GM23338 (cell line): ENCODE data around the gene NR1I2. TPM values are rescaled to one million over a fixed set of nuclear protein-coding genes. Genes with fewer than 3 reads are reported as not detected.

ENCODE experiments used
- ATAC-seq: fragments of 200-7000 bp; cut with Tn5 transposase; 3 replicates; pipeline ENCODE4 v1.9.1; 2020
- DNase-seq: peaks from one replicate; pipeline ENCODE4 v3.0.0-alpha.2; 2015; ENCODE audit warnings: low spot score
- H2AFZ ChIP-seq: fragments of 200-600 bp; sonication (generic); 2 replicates; pipeline ENCODE4 v1.8.0; 2016; ENCODE audit warnings: antibody characterized with exemption, mild to moderate bottlenecking, moderate library complexity
- H3F3A ChIP-seq: fragments of 200-600 bp; sonication (generic); replicated peaks from 2 replicates; pipeline ENCODE4 v1.8.0; 2017; ENCODE audit warnings: antibody characterized with exemption, mixed run types, low read depth
- H3K27ac ChIP-seq: fragments of 200-600 bp; sonication (generic); 2 replicates; pipeline ENCODE4 v1.6.1; 2016; ENCODE audit warnings: low read depth
- H3K27me3 ChIP-seq: fragments of 200-600 bp; sonication (generic); 2 replicates; pipeline ENCODE4 v1.8.0; 2016; ENCODE audit warnings: mild to moderate bottlenecking, mixed run types, moderate library complexity; ENCODE audit not compliant: insufficient read depth
- H3K36me3 ChIP-seq: fragments of 200-600 bp; sonication (generic); 2 replicates; pipeline ENCODE4 v1.8.0; 2016; ENCODE audit warnings: mild to moderate bottlenecking; ENCODE audit not compliant: insufficient read depth
- H3K4me1 ChIP-seq: fragments of 200-600 bp; sonication (generic); 2 replicates; pipeline ENCODE4 v1.8.0; 2016; ENCODE audit warnings: mild to moderate bottlenecking, moderate library complexity; ENCODE audit not compliant: insufficient read depth
- H3K4me2 ChIP-seq: fragments of 200-600 bp; sonication (generic); 2 replicates; pipeline ENCODE4 v1.7.1; 2017; ENCODE audit warnings: mixed run types
- H3K4me3 ChIP-seq: fragments of 200-600 bp; sonication (generic); 2 replicates; pipeline ENCODE4 v1.6.1; 2016; ENCODE audit warnings: mixed run types
- H3K79me2 ChIP-seq: fragments of 200-600 bp; sonication (generic); replicated peaks from 2 replicates; pipeline ENCODE4 v1.8.0; 2017; ENCODE audit warnings: mild to moderate bottlenecking; ENCODE audit not compliant: insufficient read depth
- H3K9me2 ChIP-seq: fragments of 200-600 bp; sonication (generic); 2 replicates; pipeline ENCODE4 v1.8.0; 2017; ENCODE audit not compliant: insufficient read depth
- H4K20me1 ChIP-seq: fragments of 200-600 bp; sonication (generic); replicated peaks from 2 replicates; pipeline ENCODE4 v1.8.0; 2017; ENCODE audit warnings: mild to moderate bottlenecking; ENCODE audit not compliant: insufficient read depth
- H3K27ac Mint-ChIP-seq: 2 replicates; pipeline ENCODE4 v1.8.0; 2020; ENCODE audit warnings: inconsistent platforms, mild to moderate bottlenecking, moderate library complexity, mixed read lengths
- H3K27me3 Mint-ChIP-seq: 3 replicates; pipeline ENCODE4 v1.8.0; 2022; ENCODE audit warnings: low read depth, mild to moderate bottlenecking, moderate library complexity, mixed read lengths, inconsistent platforms; ENCODE audit not compliant: insufficient read depth, poor library complexity
- H3K36me3 Mint-ChIP-seq: 3 replicates; pipeline ENCODE4 v1.8.0; 2021; ENCODE audit warnings: low read depth, mild to moderate bottlenecking, inconsistent platforms, moderate library complexity, mixed read lengths
- H3K4me1 Mint-ChIP-seq: 3 replicates; pipeline ENCODE4 v1.8.0; 2020; ENCODE audit warnings: mild to moderate bottlenecking, inconsistent platforms, mixed read lengths
- H3K4me3 Mint-ChIP-seq: 3 replicates; pipeline ENCODE4 v1.8.0; 2021; ENCODE audit warnings: moderate library complexity, mild to moderate bottlenecking, inconsistent platforms, mixed read lengths
- H3K9me3 Mint-ChIP-seq: 3 replicates; pipeline ENCODE4 v1.8.0; 2020; ENCODE audit warnings: moderate library complexity, mild to moderate bottlenecking, inconsistent platforms, mixed read lengths
- CREB1 ChIP-seq: fragments of 250-450 bp; sonication (Bioruptor Pico); IDR thresholded peaks from 2 replicates; pipeline ENCODE4 v1.5.0; 2020; ENCODE audit warnings: low read depth, mild to moderate bottlenecking, moderate library complexity
- EZH2 ChIP-seq: fragments of 200-600 bp; sonication (generic); IDR thresholded peaks from one replicate; pipeline ENCODE4 v1.8.0; 2017; ENCODE audit warnings: antibody characterized with exemption, mild to moderate bottlenecking, low read depth; ENCODE audit not compliant: unreplicated experiment
- EZH2phosphoT487 ChIP-seq: fragments of 200-600 bp; sonication (generic); IDR thresholded peaks from one replicate; pipeline ENCODE4 v1.8.1; 2018; ENCODE audit warnings: antibody characterized with exemption; ENCODE audit not compliant: unreplicated experiment
- JUNB ChIP-seq: IDR thresholded peaks from one replicate; pipeline ENCODE4 v1.6.1; 2016; ENCODE audit warnings: antibody characterized with exemption; ENCODE audit not compliant: unreplicated experiment
- NANOG ChIP-seq: IDR thresholded peaks from 2 replicates; pipeline ENCODE4 v1.6.1; 2016; ENCODE audit warnings: antibody characterized with exemption, borderline replicate concordance
- POLR2AphosphoS5 ChIP-seq: IDR thresholded peaks from 2 replicates; pipeline ENCODE4 v1.6.1; 2016; ENCODE audit warnings: antibody characterized with exemption, low read depth
- STAT1 ChIP-seq: IDR thresholded peaks from one replicate; pipeline ENCODE4 v1.6.1; 2016; ENCODE audit warnings: antibody characterized with exemption; ENCODE audit not compliant: unreplicated experiment
- ZNF114 ChIP-seq: fragments of 250-450 bp; sonication (Bioruptor Pico); IDR thresholded peaks from 2 replicates; pipeline ENCODE4 v1.5.0; 2020; ENCODE audit warnings: mild to moderate bottlenecking, moderate library complexity
- ZNF331 ChIP-seq: fragments of 250-450 bp; sonication (Bioruptor Pico); IDR thresholded peaks from 2 replicates; pipeline ENCODE4 v1.5.0; 2020; ENCODE audit warnings: low read depth, mild to moderate bottlenecking, moderate library complexity
- polyA plus RNA-seq: library from polyadenylated mRNA; unstranded; fragments of >200 nt; fragmentation: Nextera tagmentation; extraction: Ambion mirVana; gene quantifications from 2 replicates; pipeline ENCODE4 v1.2.1, GENCODE V29; 2016
- total RNA-seq: library from RNA; depleted of rRNA; stranded (reverse); fragments of >200 nt; shearing (Covaris generic); gene quantifications from 2 replicates; pipeline ENCODE4 v1.2.3, GENCODE V29; 2014
- TF ChIP-seq, protein P1 (sequence below): IDR thresholded peaks from one replicate; pipeline ENCODE4 v1.6.1; 2018; ENCODE audit warnings: antibody characterized with exemption; ENCODE audit not compliant: unreplicated experiment
- TF ChIP-seq, protein P2 (sequence below), 2 experiments: fragments of 200-600 bp in 1 of 2; sonication (generic) in 1 of 2; conservative IDR thresholded peaks; 2 replicates each; pipeline versions ENCODE4 v1.5.1 to v1.6.1; 2016 to 2017; ENCODE audit warnings: antibody characterized with exemption in 2 of 2, low read depth in 2 of 2, mild to moderate bottlenecking in 2 of 2, moderate library complexity in 1 of 2
- TF ChIP-seq, protein P3 (sequence below): IDR thresholded peaks from 2 replicates; pipeline ENCODE4 v1.6.1; 2016; ENCODE audit warnings: antibody characterized with exemption
- TF ChIP-seq, protein P4 (sequence below): fragments of 250-450 bp; sonication (Bioruptor Pico); IDR thresholded peaks from 2 replicates; pipeline ENCODE4 v1.5.0; 2020; ENCODE audit warnings: mild to moderate bottlenecking, moderate library complexity

Gene NR1I2
- total and polyA plus RNA-seq, 2 experiments from 2014 or later: 0.89 to 4.4 TPM

DNA sequence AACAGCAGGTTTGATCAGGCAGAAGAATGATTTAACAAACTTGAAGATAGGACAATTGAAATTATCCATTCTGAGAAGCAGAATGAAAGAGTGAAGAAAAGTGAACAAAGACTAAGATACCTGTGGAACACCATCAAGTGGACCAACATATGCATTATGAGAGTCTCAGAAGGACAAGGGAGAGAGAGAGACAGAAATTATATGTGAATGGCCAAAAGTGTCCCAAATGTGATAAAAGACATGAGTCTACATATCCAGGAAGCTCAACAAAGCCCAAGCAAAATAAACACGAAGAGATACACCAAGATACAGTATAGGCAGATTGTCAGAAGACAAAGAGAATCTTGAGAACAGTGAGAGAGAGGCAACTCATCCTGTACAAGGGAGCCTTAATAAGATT is 5.6 kb upstream of the NR1I2 start:
- no peak overlapping the region for H3K4me3 Mint-ChIP-seq
- Histone ChIP-seq H3K27ac (no peak overlapping the region), H3F3A (no peaks in the 10 kb centered on the region), H3K4me1 (no peaks in the 10 kb centered on the region), H4K20me1 (no peaks in the 10 kb centered on the region), H3K27me3 (no peaks in the 10 kb centered on the region), H2AFZ (no peak overlapping the region), H3K4me3 (no peak overlapping the region), H3K9me2 (no peaks in the 10 kb centered on the region), H3K36me3 (no peaks in the 10 kb centered on the region), H3K4me2 (no peak overlapping the region), H3K79me2 (no peaks in the 10 kb centered on the region)
- H3K27ac Mint-ChIP-seq: no peak overlapping the region
- peaks cover 2% of the 10 kb centered on the region for H3K27me3 Mint-ChIP-seq
- H3K4me1 Mint-ChIP-seq: peaks cover 10% of the 10 kb centered on the region; the same call in 2 of the 3 replicates
- no peak for ATAC-seq
- no peaks in the 10 kb centered on the region for H3K36me3 Mint-ChIP-seq
- DNase-seq: no peak
- TF ChIP-seq JUNB: no peak
- TF ChIP-seq, protein P1, sequence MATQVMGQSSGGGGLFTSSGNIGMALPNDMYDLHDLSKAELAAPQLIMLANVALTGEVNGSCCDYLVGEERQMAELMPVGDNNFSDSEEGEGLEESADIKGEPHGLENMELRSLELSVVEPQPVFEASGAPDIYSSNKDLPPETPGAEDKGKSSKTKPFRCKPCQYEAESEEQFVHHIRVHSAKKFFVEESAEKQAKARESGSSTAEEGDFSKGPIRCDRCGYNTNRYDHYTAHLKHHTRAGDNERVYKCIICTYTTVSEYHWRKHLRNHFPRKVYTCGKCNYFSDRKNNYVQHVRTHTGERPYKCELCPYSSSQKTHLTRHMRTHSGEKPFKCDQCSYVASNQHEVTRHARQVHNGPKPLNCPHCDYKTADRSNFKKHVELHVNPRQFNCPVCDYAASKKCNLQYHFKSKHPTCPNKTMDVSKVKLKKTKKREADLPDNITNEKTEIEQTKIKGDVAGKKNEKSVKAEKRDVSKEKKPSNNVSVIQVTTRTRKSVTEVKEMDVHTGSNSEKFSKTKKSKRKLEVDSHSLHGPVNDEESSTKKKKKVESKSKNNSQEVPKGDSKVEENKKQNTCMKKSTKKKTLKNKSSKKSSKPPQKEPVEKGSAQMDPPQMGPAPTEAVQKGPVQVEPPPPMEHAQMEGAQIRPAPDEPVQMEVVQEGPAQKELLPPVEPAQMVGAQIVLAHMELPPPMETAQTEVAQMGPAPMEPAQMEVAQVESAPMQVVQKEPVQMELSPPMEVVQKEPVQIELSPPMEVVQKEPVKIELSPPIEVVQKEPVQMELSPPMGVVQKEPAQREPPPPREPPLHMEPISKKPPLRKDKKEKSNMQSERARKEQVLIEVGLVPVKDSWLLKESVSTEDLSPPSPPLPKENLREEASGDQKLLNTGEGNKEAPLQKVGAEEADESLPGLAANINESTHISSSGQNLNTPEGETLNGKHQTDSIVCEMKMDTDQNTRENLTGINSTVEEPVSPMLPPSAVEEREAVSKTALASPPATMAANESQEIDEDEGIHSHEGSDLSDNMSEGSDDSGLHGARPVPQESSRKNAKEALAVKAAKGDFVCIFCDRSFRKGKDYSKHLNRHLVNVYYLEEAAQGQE: no peak
- TF ChIP-seq NANOG: no peak
- TF ChIP-seq ZNF331 (CRISPR knock-in tag): no peak
- no peak for TF ChIP-seq STAT1
- no peak for TF ChIP-seq EZH2phosphoT487
- TF ChIP-seq, protein P2, sequence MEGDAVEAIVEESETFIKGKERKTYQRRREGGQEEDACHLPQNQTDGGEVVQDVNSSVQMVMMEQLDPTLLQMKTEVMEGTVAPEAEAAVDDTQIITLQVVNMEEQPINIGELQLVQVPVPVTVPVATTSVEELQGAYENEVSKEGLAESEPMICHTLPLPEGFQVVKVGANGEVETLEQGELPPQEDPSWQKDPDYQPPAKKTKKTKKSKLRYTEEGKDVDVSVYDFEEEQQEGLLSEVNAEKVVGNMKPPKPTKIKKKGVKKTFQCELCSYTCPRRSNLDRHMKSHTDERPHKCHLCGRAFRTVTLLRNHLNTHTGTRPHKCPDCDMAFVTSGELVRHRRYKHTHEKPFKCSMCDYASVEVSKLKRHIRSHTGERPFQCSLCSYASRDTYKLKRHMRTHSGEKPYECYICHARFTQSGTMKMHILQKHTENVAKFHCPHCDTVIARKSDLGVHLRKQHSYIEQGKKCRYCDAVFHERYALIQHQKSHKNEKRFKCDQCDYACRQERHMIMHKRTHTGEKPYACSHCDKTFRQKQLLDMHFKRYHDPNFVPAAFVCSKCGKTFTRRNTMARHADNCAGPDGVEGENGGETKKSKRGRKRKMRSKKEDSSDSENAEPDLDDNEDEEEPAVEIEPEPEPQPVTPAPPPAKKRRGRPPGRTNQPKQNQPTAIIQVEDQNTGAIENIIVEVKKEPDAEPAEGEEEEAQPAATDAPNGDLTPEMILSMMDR (conservative IDR thresholded peaks at IDR 0.05; ENCODE audit: low read depth in 2 of 2): no peak
- TF ChIP-seq, protein P3, sequence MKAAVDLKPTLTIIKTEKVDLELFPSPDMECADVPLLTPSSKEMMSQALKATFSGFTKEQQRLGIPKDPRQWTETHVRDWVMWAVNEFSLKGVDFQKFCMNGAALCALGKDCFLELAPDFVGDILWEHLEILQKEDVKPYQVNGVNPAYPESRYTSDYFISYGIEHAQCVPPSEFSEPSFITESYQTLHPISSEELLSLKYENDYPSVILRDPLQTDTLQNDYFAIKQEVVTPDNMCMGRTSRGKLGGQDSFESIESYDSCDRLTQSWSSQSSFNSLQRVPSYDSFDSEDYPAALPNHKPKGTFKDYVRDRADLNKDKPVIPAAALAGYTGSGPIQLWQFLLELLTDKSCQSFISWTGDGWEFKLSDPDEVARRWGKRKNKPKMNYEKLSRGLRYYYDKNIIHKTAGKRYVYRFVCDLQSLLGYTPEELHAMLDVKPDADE: no peak
- no peak for TF ChIP-seq CREB1 (CRISPR knock-in tag)
- no peak for TF ChIP-seq EZH2
- no peak for TF ChIP-seq POLR2AphosphoS5
- TF ChIP-seq, protein P4, sequence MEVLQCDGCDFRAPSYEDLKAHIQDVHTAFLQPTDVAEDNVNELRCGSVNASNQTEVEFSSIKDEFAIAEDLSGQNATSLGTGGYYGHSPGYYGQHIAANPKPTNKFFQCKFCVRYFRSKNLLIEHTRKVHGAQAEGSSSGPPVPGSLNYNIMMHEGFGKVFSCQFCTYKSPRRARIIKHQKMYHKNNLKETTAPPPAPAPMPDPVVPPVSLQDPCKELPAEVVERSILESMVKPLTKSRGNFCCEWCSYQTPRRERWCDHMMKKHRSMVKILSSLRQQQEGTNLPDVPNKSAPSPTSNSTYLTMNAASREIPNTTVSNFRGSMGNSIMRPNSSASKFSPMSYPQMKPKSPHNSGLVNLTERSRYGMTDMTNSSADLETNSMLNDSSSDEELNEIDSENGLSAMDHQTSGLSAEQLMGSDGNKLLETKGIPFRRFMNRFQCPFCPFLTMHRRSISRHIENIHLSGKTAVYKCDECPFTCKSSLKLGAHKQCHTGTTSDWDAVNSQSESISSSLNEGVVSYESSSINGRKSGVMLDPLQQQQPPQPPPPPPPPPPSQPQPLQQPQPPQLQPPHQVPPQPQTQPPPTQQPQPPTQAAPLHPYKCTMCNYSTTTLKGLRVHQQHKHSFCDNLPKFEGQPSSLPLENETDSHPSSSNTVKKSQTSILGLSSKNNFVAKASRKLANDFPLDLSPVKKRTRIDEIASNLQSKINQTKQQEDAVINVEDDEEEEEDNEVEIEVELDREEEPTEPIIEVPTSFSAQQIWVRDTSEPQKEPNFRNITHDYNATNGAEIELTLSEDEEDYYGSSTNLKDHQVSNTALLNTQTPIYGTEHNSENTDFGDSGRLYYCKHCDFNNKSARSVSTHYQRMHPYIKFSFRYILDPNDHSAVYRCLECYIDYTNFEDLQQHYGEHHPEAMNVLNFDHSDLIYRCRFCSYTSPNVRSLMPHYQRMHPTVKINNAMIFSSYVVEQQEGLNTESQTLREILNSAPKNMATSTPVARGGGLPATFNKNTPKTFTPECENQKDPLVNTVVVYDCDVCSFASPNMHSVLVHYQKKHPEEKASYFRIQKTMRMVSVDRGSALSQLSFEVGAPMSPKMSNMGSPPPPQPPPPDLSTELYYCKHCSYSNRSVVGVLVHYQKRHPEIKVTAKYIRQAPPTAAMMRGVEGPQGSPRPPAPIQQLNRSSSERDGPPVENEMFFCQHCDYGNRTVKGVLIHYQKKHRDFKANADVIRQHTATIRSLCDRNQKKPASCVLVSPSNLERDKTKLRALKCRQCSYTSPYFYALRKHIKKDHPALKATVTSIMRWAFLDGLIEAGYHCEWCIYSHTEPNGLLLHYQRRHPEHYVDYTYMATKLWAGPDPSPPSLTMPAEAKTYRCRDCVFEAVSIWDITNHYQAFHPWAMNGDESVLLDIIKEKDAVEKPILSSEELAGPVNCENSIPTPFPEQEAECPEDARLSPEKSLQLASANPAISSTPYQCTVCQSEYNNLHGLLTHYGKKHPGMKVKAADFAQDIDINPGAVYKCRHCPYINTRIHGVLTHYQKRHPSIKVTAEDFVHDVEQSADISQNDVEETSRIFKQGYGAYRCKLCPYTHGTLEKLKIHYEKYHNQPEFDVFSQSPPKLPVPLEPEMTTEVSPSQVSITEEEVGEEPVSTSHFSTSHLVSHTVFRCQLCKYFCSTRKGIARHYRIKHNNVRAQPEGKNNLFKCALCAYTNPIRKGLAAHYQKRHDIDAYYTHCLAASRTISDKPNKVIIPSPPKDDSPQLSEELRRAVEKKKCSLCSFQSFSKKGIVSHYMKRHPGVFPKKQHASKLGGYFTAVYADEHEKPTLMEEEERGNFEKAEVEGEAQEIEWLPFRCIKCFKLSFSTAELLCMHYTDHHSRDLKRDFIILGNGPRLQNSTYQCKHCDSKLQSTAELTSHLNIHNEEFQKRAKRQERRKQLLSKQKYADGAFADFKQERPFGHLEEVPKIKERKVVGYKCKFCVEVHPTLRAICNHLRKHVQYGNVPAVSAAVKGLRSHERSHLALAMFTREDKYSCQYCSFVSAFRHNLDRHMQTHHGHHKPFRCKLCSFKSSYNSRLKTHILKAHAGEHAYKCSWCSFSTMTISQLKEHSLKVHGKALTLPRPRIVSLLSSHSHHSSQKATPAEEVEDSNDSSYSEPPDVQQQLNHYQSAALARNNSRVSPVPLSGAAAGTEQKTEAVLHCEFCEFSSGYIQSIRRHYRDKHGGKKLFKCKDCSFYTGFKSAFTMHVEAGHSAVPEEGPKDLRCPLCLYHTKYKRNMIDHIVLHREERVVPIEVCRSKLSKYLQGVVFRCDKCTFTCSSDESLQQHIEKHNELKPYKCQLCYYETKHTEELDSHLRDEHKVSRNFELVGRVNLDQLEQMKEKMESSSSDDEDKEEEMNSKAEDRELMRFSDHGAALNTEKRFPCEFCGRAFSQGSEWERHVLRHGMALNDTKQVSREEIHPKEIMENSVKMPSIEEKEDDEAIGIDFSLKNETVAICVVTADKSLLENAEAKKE (CRISPR knock-in tag): no peak
- TF ChIP-seq ZNF114 (CRISPR knock-in tag): no peak
- H3K9me3 Mint-ChIP-seq: no peaks in the 10 kb centered on the region
